Liver (tissue), 3 donors: Measurements from ENCODE around the gene ZNF594.

ENCODE experiments used
- GABPA ChIP-seq, 2 donors: IDR thresholded peaks in 1 of 2; conservative IDR thresholded peaks in 1 of 2; 2 replicates each; pipeline ENCODE4 v1.6.1; 2016; ENCODE audit warnings: antibody characterized with exemption in 2 of 2, mild to moderate bottlenecking in 1 of 2, moderate library complexity in 1 of 2
- MAX ChIP-seq: IDR thresholded peaks from 2 replicates; pipeline ENCODE4 v1.6.1; 2016; ENCODE audit warnings: antibody characterized with exemption
- NR2F2 ChIP-seq: IDR thresholded peaks from 2 replicates; pipeline ENCODE4 v1.6.1; 2016; ENCODE audit warnings: antibody characterized with exemption
- RXRA ChIP-seq, 2 donors: IDR thresholded peaks; 2 replicates each; pipeline ENCODE4 v1.6.1; 2017 to 2018; ENCODE audit warnings: antibody characterized with exemption in 2 of 2, mild to moderate bottlenecking in 1 of 2
- TAF1 ChIP-seq: conservative IDR thresholded peaks from 2 replicates; pipeline ENCODE4 v1.6.1; 2016; ENCODE audit warnings: antibody characterized with exemption, mild to moderate bottlenecking
- YY1 ChIP-seq: IDR thresholded peaks from 2 replicates; pipeline ENCODE4 v1.6.1; 2016; ENCODE audit warnings: antibody characterized with exemption, mild to moderate bottlenecking
- TF ChIP-seq, protein P1 (sequence below): fragments of 150-350 bp; IDR thresholded peaks from 2 replicates; pipeline ENCODE4 v1.5.1; 2017; ENCODE audit warnings: improper control_type of control experiment, low read depth, low read length; ENCODE audit not compliant: missing input control
- TF ChIP-seq, protein P2 (sequence below): IDR thresholded peaks from 2 replicates; pipeline ENCODE4 v1.6.1; 2016; ENCODE audit warnings: antibody characterized with exemption, mild to moderate bottlenecking
- donor health status: healthy.
- donor health status: healthy.

DNA sequence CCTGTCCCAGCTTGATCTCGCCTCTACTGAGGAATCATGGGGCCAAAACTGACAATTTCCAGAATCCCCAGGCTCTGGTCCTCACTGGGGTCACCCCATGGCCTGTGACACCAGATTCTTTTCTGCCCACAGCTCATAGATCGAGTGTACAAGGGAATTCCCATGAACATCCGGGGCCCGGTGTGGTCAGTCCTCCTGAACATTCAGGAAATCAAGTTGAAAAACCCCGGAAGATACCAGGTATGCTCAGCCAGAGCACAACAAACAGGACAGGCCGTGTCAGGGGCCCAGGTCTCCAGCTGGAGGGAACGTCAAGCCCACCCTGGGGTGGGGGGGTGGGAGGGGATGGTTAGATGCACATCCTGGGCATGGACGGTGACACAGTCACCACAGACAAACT, 58.4 kb downstream of the ZNF594 start:
- TF ChIP-seq, protein P1, sequence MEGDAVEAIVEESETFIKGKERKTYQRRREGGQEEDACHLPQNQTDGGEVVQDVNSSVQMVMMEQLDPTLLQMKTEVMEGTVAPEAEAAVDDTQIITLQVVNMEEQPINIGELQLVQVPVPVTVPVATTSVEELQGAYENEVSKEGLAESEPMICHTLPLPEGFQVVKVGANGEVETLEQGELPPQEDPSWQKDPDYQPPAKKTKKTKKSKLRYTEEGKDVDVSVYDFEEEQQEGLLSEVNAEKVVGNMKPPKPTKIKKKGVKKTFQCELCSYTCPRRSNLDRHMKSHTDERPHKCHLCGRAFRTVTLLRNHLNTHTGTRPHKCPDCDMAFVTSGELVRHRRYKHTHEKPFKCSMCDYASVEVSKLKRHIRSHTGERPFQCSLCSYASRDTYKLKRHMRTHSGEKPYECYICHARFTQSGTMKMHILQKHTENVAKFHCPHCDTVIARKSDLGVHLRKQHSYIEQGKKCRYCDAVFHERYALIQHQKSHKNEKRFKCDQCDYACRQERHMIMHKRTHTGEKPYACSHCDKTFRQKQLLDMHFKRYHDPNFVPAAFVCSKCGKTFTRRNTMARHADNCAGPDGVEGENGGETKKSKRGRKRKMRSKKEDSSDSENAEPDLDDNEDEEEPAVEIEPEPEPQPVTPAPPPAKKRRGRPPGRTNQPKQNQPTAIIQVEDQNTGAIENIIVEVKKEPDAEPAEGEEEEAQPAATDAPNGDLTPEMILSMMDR: no peak
- TF ChIP-seq RXRA (IDR thresholded peaks at IDR 0.05) (no peak), GABPA (IDR thresholded peaks at IDR 0.05 in 1 of 2, conservative IDR thresholded peaks at IDR 0.05 in 1 of 2) (no peak), YY1 (no peak), TAF1 (no peak), NR2F2 (no peak), MAX (no peak)
- TF ChIP-seq, protein P2, sequence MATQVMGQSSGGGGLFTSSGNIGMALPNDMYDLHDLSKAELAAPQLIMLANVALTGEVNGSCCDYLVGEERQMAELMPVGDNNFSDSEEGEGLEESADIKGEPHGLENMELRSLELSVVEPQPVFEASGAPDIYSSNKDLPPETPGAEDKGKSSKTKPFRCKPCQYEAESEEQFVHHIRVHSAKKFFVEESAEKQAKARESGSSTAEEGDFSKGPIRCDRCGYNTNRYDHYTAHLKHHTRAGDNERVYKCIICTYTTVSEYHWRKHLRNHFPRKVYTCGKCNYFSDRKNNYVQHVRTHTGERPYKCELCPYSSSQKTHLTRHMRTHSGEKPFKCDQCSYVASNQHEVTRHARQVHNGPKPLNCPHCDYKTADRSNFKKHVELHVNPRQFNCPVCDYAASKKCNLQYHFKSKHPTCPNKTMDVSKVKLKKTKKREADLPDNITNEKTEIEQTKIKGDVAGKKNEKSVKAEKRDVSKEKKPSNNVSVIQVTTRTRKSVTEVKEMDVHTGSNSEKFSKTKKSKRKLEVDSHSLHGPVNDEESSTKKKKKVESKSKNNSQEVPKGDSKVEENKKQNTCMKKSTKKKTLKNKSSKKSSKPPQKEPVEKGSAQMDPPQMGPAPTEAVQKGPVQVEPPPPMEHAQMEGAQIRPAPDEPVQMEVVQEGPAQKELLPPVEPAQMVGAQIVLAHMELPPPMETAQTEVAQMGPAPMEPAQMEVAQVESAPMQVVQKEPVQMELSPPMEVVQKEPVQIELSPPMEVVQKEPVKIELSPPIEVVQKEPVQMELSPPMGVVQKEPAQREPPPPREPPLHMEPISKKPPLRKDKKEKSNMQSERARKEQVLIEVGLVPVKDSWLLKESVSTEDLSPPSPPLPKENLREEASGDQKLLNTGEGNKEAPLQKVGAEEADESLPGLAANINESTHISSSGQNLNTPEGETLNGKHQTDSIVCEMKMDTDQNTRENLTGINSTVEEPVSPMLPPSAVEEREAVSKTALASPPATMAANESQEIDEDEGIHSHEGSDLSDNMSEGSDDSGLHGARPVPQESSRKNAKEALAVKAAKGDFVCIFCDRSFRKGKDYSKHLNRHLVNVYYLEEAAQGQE: no peak
